Omental fat pad (tissue), 4 donors: Measurements from ENCODE around the gene SUPT3H. TPM values are rescaled to one million over a fixed set of nuclear protein-coding genes. Genes with fewer than 3 reads are reported as not detected.

ENCODE experiments used
- ATAC-seq: fragments of 150-250 bp; one replicate; pipeline ENCODE4 v1.9.1; 2016; ENCODE audit warnings: mild to moderate bottlenecking, moderate library complexity; ENCODE audit not compliant: low FRiP score
- DNase-seq: peaks from one replicate; pipeline ENCODE4 v3.0.0-alpha.2; 2019; ENCODE audit warnings: low spot score
- total RNA-seq, 4 donors: library from RNA; depleted of rRNA; stranded (reverse); fragments of >200 nt; gene quantifications; one replicate each; pipeline ENCODE4 v1.1.0, GENCODE V29; 2016
- TF ChIP-seq, protein P1 (sequence below), 3 donors: fragments of 450-650 bp; IDR thresholded peaks; one replicate each; pipeline ENCODE4 v1.5.1; 2016 to 2017; ENCODE audit warnings: antibody characterized with exemption in 3 of 3, mild to moderate bottlenecking in 3 of 3, moderate library complexity in 2 of 3

Gene SUPT3H
- total RNA-seq, 4 donors from 2014 or later, result 2.2 to 8.4 (median 5.2) TPM

DNA sequence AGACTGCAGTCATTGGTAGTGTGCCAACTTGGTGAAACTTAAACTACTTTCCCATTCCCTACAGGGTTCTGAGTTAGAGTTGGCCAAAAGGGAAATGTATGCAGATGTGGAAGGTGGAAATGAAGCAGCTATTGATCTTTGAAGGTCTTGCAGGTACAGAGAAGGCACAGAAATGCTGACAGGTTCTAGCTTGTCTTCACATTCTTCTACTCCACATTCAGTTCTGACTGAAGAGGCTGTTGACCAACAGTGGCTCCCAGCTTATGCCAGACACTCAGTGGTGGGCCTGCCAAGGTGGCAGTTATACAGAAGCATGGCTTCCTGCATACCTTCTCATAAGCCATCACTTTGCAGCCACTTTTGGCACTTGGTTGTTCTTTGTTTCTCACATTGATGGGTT, 566.3 kb downstream of the SUPT3H start:
- no peak for ATAC-seq
- DNase-seq, result no peak
- TF ChIP-seq, protein P1, sequence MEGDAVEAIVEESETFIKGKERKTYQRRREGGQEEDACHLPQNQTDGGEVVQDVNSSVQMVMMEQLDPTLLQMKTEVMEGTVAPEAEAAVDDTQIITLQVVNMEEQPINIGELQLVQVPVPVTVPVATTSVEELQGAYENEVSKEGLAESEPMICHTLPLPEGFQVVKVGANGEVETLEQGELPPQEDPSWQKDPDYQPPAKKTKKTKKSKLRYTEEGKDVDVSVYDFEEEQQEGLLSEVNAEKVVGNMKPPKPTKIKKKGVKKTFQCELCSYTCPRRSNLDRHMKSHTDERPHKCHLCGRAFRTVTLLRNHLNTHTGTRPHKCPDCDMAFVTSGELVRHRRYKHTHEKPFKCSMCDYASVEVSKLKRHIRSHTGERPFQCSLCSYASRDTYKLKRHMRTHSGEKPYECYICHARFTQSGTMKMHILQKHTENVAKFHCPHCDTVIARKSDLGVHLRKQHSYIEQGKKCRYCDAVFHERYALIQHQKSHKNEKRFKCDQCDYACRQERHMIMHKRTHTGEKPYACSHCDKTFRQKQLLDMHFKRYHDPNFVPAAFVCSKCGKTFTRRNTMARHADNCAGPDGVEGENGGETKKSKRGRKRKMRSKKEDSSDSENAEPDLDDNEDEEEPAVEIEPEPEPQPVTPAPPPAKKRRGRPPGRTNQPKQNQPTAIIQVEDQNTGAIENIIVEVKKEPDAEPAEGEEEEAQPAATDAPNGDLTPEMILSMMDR (IDR thresholded peaks at IDR 0.05), result no peak

DNA sequence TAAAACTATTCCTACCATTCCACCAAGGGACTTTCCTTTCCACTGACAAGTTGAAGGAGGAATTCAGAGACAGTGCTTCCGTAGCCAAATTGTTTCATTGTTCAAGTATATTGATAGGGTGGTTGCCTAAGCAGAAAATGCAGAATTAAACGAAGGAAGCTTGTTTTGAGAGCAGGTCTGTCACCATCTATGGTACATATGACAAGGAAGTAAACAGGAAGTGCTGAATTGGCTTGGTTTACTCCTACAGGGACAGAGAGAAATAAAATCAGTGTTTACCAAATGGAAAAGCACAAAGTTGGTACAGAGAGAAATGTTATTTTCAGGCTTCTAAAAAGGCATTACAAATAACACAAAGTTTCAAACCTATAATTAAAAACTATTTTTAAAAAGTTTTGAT, 568.5 kb downstream of the SUPT3H start:
- ATAC-seq (no peak), DNase-seq (no peak)
- TF ChIP-seq, protein P1 (IDR thresholded peaks at IDR 0.05), result no peak

DNA sequence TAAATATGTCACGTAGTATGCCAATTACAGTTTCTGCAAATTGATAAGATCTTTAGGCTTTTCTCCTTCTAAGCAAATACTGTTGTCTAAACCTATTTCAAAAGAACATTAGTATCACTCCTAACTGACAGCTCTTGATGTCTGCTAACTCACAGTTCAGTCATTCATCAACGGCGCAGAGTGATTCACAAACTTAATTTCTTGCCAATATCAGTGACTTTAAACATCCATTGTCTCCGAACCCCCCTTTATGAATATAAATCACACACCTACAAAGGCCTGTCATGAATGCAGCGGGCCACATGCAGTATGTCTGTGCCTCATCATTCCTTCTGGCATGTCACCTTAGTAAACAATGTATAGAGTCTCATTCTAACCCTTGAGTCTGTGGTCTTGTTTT, 569.6 kb downstream of the SUPT3H start:
- TF ChIP-seq, protein P1 (IDR thresholded peaks at IDR 0.05), result no peak
- ATAC-seq (no peak), DNase-seq (no peak)

DNA sequence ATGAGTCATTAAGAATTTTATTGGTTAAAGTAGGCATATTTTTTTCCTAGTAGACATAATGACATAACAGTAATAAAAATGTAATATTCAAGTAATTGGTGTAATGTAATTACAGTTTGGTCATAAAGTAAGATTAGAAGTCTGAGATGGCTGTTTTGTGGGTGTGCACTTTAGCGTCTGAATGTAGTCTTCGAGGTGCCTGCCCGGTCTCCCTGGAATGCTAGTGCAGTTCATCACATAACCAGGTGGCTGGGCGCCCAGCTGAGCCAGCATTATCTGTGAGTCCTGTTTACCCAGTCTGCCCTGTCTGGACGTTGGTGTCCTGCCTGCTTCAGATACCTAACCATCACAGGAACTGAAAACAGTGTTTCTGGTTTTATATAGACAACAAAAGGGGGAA, 571.1 kb downstream of the SUPT3H start:
- DNase-seq, result no peak
- TF ChIP-seq, protein P1 (IDR thresholded peaks at IDR 0.05), result no peak
- ATAC-seq, result no peak

DNA sequence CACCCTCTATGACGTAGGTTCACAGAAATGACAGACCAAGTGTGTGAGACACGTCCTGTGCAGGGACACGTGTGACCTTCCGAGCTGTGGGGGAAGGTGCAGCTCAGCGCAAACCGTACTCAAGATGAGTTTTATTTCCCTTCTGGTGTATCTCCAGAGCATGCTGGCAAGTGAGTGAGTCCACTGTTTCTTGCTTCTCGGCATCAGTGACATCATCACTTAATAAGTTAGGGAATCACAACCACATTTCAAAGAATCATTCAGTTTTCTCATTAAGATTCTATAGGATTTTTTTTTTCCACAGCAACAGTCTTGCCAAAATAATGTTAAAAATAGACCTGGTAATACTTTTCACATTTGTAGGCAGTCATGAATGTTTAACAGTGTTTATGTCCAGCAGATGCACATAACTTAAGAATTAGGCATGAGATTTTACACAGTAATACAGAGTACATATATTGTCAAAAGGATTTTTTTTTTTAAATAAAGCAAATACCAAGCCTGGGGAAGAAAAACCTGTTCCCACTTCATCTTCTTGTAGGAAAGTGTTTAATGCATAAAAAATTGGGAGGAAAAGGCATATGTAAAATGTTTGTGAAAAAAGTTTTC, 572.4 kb downstream of the SUPT3H start:
- TF ChIP-seq, protein P1 (IDR thresholded peaks at IDR 0.05), result no peak
- DNase-seq, result no peak
- ATAC-seq, result no peak

DNA sequence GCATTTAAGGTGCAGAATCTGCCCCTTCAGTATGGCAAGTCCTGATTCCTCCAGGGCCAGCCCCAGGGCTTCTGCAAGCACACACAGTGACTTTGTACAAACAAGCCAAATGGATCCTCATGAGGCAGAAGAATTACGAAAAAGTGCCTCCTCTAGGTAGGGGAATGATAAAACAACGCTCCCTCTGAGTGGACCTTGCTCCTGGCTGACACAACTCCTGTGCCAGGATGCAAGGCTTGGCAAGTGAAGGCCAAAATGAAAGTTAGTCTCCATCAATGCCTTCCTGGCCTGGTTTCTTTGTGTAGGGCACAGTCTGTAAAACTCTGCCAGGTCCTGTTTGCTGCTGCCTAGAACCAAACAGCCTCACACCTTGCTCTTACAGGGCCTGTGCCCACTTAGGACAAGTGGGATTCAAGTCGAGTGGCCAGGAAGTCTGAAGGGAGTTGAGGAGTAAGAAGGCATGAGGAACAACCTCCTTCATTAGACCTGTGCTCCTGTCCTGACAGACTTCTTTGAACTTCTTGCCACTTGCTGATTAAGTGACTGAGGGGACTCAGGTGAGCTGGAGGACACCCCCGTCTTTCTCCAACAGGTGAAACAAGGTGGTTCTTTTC, 573.1 kb downstream of the SUPT3H start:
- no peak for DNase-seq
- ATAC-seq, result no peak
- TF ChIP-seq, protein P1 (IDR thresholded peaks at IDR 0.05), result no peak

DNA sequence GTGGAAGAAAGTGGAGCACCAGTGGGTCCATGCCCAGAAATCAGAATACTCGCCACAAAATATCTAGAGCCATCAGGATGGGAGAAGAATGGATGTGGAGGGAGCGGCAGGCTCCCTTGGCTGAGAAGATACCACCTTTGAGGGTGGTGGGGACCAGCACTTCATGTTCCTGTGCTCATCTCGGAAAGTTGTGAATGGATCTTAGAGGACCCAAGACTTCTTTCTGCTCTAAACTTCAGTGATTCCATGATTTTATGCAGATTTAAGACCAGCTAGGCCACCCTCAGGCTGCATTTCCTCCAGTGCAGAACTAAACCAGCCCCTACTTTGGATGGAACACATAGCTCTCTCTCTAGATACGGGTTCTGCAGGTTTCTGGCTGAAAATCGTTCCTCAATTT, 573.7 kb downstream of the SUPT3H start:
- TF ChIP-seq, protein P1 (IDR thresholded peaks at IDR 0.05), result no peak
- ATAC-seq (no peak), DNase-seq (no peak)
